Motor neuron (in vitro differentiated cells): ENCODE data around the gene NOTCH4. TPM values are rescaled to one million over a fixed set of nuclear protein-coding genes. Genes with fewer than 3 reads are reported as not detected.

Source experiments
- ATAC-seq, 8 experiments: fragments of 200-7000 bp; cut with Tn5 transposase; replicated peaks in 6 of 8; 2 replicates each; pipeline ENCODE4 v1.8.0; 2021; ENCODE audit warnings: mild to moderate bottlenecking in 8 of 8, moderate library complexity in 8 of 8
- H3K27ac ChIP-seq, 2 donors: fragments of 250-450 bp; sonication (Bioruptor Pico); 2 replicates each; pipeline ENCODE4 v1.9.0; 2021; ENCODE audit warnings: antibody characterized with exemption in 2 of 2, mild to moderate bottlenecking in 2 of 2, moderate library complexity in 1 of 2
- H3K4me1 ChIP-seq, 2 donors: fragments of 250-450 bp; sonication (Bioruptor Pico); replicated peaks in 1 of 2; 2 replicates each; pipeline ENCODE4 v1.6.1; 2021; ENCODE audit warnings: antibody characterized with exemption in 2 of 2, mild to moderate bottlenecking in 2 of 2, moderate library complexity in 1 of 2
- H3K4me3 ChIP-seq, 5 donors: fragments of 250-450 bp; sonication (Bioruptor Pico); 2 replicates each; pipeline ENCODE4 v1.9.0; 2021; ENCODE audit warnings: antibody characterized with exemption in 5 of 5, mild to moderate bottlenecking in 5 of 5, moderate library complexity in 4 of 5
- WGBS, 10 experiments: fragments of 450-650 bp; shearing (Covaris generic); methylation state at CpG; one replicate each; pipeline ENCODE4 v1.0.0; 2022; 5-methylcytosine and 5-hydroxymethylcytosine counted together
- in situ Hi-C, 9 experiments: fragments of 400-800 bp; cut with MboI; loops; one replicate each; pipeline ENCODE4 v1.15.0; 2021; ENCODE audit warnings: low sequenced_read_pairs in 9 of 9, low pct_unique_long_range_greater_than_20kb in 2 of 9; ENCODE audit not compliant: unreplicated experiment in 9 of 9
- total RNA-seq, 8 experiments: library from RNA; unstranded; fragments of 300-600 nt; gene quantifications; 2 replicates each; pipeline versions ENCODE4 v1.2.3 to v1.2.4, GENCODE V29; 2022

Gene NOTCH4
- total RNA-seq, 8 experiments from 2014 or later = 1.3 to 6.7 (median 4.5) TPM

- no peak for ATAC-seq
- 80 to 100% (median 82%) methylated on average over 1 to 2 of the region's 3 CpGs; no CpG with 5 or more reads in 7 of the 10 experiments for WGBS, 10 experiments
- in situ Hi-C loops = loop anchor here in 1 of 9 experiments (25.0 kb wide), 1 partner anchor 646 kb away; the partner anchor contains the start of genes ATP6V1G2, DDX39B, MCCD1 and NFKBIL1
- Histone ChIP-seq H3K4me1 (peaks cover 15 to 31% of the 10 kb centered on the region in 2 donors), H3K27ac (no peak overlapping the region), H3K4me3 (no peak overlapping the region)
Observed at GRCh38 chr6:32183030-32183429, 40.8 kb downstream of the NOTCH4 start.

- peaks cover 14 to 28% of the 10 kb centered on the region in 2 donors for H3K4me1 ChIP-seq
- 40 to 100% (median 87%) methylated on average over 1 to 6 of the region's 10 CpGs; no CpG with 5 or more reads in 5 of the 10 experiments for WGBS, 10 experiments
- H3K27ac ChIP-seq = no peak overlapping the region
- no peak for ATAC-seq
- in situ Hi-C loops = loop anchor here in 1 of 9 experiments (25.0 kb wide), 1 partner anchor 645 kb away; the partner anchor contains the start of genes ATP6V1G2, DDX39B, MCCD1 and NFKBIL1
- H3K4me3 ChIP-seq = no peak overlapping the region
Observed at GRCh38 chr6:32182555-32182981, 41.3 kb downstream of the NOTCH4 start.

- Histone ChIP-seq H3K27ac (no peak overlapping the region), H3K4me1 (peaks cover 14 to 28% of the 10 kb centered on the region in 2 donors), H3K4me3 (no peak overlapping the region)
- in situ Hi-C loops = loop anchor here in 1 of 9 experiments (25.0 kb wide), 1 partner anchor 645 kb away; the partner anchor contains the start of genes ATP6V1G2, DDX39B, MCCD1 and NFKBIL1
- peak in 1 of 8 experiments; percentile 0 for ATAC-seq
- 30 to 100% (median 71%) methylated on average over 1 to 2 of the region's 10 CpGs; no CpG with 5 or more reads in 6 of the 10 experiments for WGBS, 10 experiments
Observed at GRCh38 chr6:32181915-32182529, 41.8 kb downstream of the NOTCH4 start.

GRCh38 chr6:32181148-32181702, 42.6 kb downstream of the NOTCH4 start:
- ATAC-seq = no peak
- Histone ChIP-seq H3K27ac (no peak overlapping the region), H3K4me3 (no peak overlapping the region), H3K4me1 (peaks cover 14 to 24% of the 10 kb centered on the region in 2 donors)
- 86 to 100% (median 92%) methylated on average over 2 to 11 of the region's 15 CpGs; no CpG with 5 or more reads in 2 of the 10 experiments for WGBS, 10 experiments
- in situ Hi-C loops = loop anchor here in 1 of 9 experiments (25.0 kb wide), 1 partner anchor 644 kb away; the partner anchor contains the start of genes ATP6V1G2, DDX39B, MCCD1 and NFKBIL1

- Histone ChIP-seq H3K4me1 (peaks cover 10 to 17% of the 10 kb centered on the region in 2 donors), H3K4me3 (no peak overlapping the region), H3K27ac (no peak overlapping the region)
- in situ Hi-C loops = loop anchor here in 1 of 9 experiments (25.0 kb wide), 1 partner anchor 643 kb away; the partner anchor contains the start of genes ATP6V1G2, DDX39B, MCCD1 and NFKBIL1
- ATAC-seq = no peak
- 68 to 100% (median 100%) methylated on average over 1 to 7 of the region's 10 CpGs; no CpG with 5 or more reads in 3 of the 10 experiments for whole genome bisulfite sequencing, 10 experiments
Observed at GRCh38 chr6:32179766-32180405, 44.0 kb downstream of the NOTCH4 start.

GRCh38 chr6:32178547-32179440, 45.1 kb downstream of the NOTCH4 start:
- ATAC-seq = no peak
- H3K4me3 ChIP-seq = peak overlapping the region; percentile 85 to 99 (median 97)
- peaks cover 11 to 12% of the 10 kb centered on the region in 2 donors for H3K4me1 ChIP-seq
- H3K27ac ChIP-seq = peak overlapping the region; percentile 82 to 94
- in situ Hi-C loops = loop anchor here in 1 of 9 experiments (25.0 kb wide), 1 partner anchor 641 kb away; the partner anchor contains the start of genes ATP6V1G2, DDX39B, MCCD1 and NFKBIL1
- WGBS, 10 experiments = 0 to 67% (median 9%) methylated on average over 1 to 10 of the region's 24 CpGs; no CpG with 5 or more reads in 1 of the 10 experiments

GRCh38 chr6:32177788-32178546, 45.9 kb downstream of the NOTCH4 start, which contains the start of gene RNF5:
Gene RNF5 (plus strand): TSS chr6:32178405. CDS start chr6:32178512, 107 bp downstream.
- 0 to 2% (median 0%) methylated on average over 1 to 20 of the region's 33 CpGs; no CpG with 5 or more reads in 3 of the 10 experiments for WGBS, 10 experiments
- in situ Hi-C loops = loop anchor here in 1 of 9 experiments (25.0 kb wide), 1 partner anchor 641 kb away; the partner anchor contains the start of genes ATP6V1G2, DDX39B, MCCD1 and NFKBIL1
- H3K4me1 ChIP-seq = peaks cover 11 to 12% of the 10 kb centered on the region in 2 donors
- peak within 1 kb of the TSS; percentile 85 to 99 (median 97) for H3K4me3 ChIP-seq
- ATAC-seq = peak; percentile 75 to 87 (median 83)
- peak within 1 kb of the TSS; percentile 90 to 94 for H3K27ac ChIP-seq

GRCh38 chr6:32177183-32177787, 46.6 kb downstream of the NOTCH4 start:
- peaks cover 11 to 12% of the 10 kb centered on the region in 2 donors for H3K4me1 ChIP-seq
- ATAC-seq = peak; percentile 2 to 16 (median 8)
- peak overlapping the region; percentile 90 to 94 for H3K27ac ChIP-seq
- H3K4me3 ChIP-seq = peak overlapping the region; percentile 85 to 99 (median 97)
- in situ Hi-C loops = loop anchor here in 1 of 9 experiments (25.0 kb wide), 1 partner anchor 640 kb away; the partner anchor contains the start of genes ATP6V1G2, DDX39B, MCCD1 and NFKBIL1
- WGBS, 10 experiments = 0 to 15% (median 0%) methylated on average over 2 to 20 of the region's 20 CpGs; no CpG with 5 or more reads in 2 of the 10 experiments

GRCh38 chr6:32176476-32177182, 47.2 kb downstream of the NOTCH4 start:
- peak overlapping the region; percentile 90 to 94 for H3K27ac ChIP-seq
- H3K4me1 ChIP-seq = peaks cover 11 to 12% of the 10 kb centered on the region in 2 donors
- peak overlapping the region; percentile 85 to 99 (median 97) for H3K4me3 ChIP-seq
- no peak for ATAC-seq
- in situ Hi-C loops = loop anchor here in 1 of 9 experiments (25.0 kb wide), 1 partner anchor 639 kb away; the partner anchor contains the start of genes ATP6V1G2, DDX39B, MCCD1 and NFKBIL1
- WGBS, 10 experiments = 0 to 30% (median 11%) methylated on average over 1 to 5 of the region's 5 CpGs
